H1 (cell line): ENCODE data around the gene DIPK1A. TPM values are rescaled to one million over a fixed set of nuclear protein-coding genes. Genes with fewer than 3 reads are reported as not detected.

Experiments
- CBX8 ChIP-seq: fragments of 300-800, 300-1000 bp; sonication (generic); IDR thresholded peaks from 2 replicates; pipeline ENCODE4 v1.7.1; 2016; ENCODE audit warnings: low read depth, low read length, borderline replicate concordance
- KDM1A ChIP-seq: fragments of 200-600, 300-600 bp; sonication (generic); IDR thresholded peaks from 2 replicates; pipeline ENCODE4 v1.7.1; 2016; ENCODE audit warnings: mild to moderate bottlenecking, low read length, borderline replicate concordance
- NANOG ChIP-seq: IDR thresholded peaks from 2 replicates; pipeline ENCODE4 v1.6.1; 2011; ENCODE audit warnings: low read length, low read depth, mild to moderate bottlenecking, inconsistent platforms; ENCODE audit not compliant: insufficient read depth, poor library complexity, severe bottlenecking
- POLR2A ChIP-seq, 2 experiments: IDR thresholded peaks; 1 replicate in 1 of 2; 2 replicates in 1 of 2; pipeline ENCODE4 v1.6.1; 2011; ENCODE audit warnings: low read depth in 2 of 2, low read length in 2 of 2, mild to moderate bottlenecking in 2 of 2; ENCODE audit errors: control extremely low read depth in 1 of 2
- SRF ChIP-seq: IDR thresholded peaks from 2 replicates; pipeline ENCODE4 v1.6.1; 2011; ENCODE audit warnings: mild to moderate bottlenecking, low read depth, low read length, moderate library complexity
- SUZ12 ChIP-seq: fragments of 200-600 bp; sonication (generic); IDR thresholded peaks from 2 replicates; pipeline ENCODE4 v1.6.1; 2012; ENCODE audit warnings: mild to moderate bottlenecking, inconsistent platforms, low read length, moderate library complexity, mixed read lengths
- TBP ChIP-seq: IDR thresholded peaks from 2 replicates; pipeline ENCODE4 v1.6.1; 2011; ENCODE audit warnings: low read depth, low read length, improper control_type of control experiment
- TEAD4 ChIP-seq: IDR thresholded peaks from 2 replicates; pipeline ENCODE4 v1.6.1; 2012; ENCODE audit warnings: low read depth, low read length, inconsistent platforms, mixed read lengths
- polyA plus RNA-seq, 7 experiments: library from polyadenylated mRNA; depleted of rRNA in 3 of 7; stranded (reverse) in 5 of 7; unstranded in 2 of 7; fragments of >200 nt in 5 of 7; fragments of 200-250 nt in 2 of 7; gene quantifications; 1 replicate in 5 of 7; 2 replicates in 1 of 7; 4 replicates in 1 of 7; pipeline versions ENCODE4 v1.2.1 to v1.2.3, GENCODE V29; 2011 to 2013; ENCODE audit warnings: missing spikeins in 2 of 7, mixed read lengths in 2 of 7
- total RNA-seq: library from RNA; stranded (reverse); fragmentation: NEBNext Ultra II Directional; extraction: Animal tissue kit (Norgen Biotek cat#: 25700); gene quantifications from 2 replicates; pipeline ENCODE4 v1.2.1, GENCODE V29; 2021
- TF ChIP-seq, protein P1 (sequence below): IDR thresholded peaks from 2 replicates; pipeline ENCODE4 v1.6.1; 2012; ENCODE audit warnings: inconsistent platforms

The DIPK1A gene
- total and polyA plus RNA-seq, 2 of the 8 experiments (the other 6 are each of a cell fraction or from before 2014, with no cell fraction given): 2.5 to 5.0 TPM

DNA sequence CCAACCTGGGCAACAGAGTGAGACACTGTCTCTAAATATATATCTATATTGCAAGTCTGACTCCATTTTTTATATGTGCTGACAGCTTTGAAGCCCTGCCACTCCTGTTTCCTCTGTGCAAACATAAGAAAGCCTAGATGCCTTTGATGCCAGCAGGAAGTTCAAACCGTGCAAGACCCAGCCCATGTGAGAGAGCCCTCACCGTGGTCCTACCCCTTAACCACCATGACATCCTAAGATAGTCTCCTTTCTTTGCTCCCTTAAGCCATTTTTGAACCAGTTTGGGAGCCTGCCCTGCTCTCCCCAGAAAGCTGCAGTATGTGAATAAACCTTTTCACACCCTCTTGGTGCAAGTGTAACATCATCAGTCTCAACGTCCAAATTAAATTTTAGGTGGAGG, 3.7 kb upstream of the DIPK1A start (continued):
- TF ChIP-seq NANOG (no peak), CBX8 (no peak), TEAD4 (no peak), SRF (no peak), KDM1A (no peak), POLR2A (IDR thresholded peaks at IDR 0.05; ENCODE audit: control extremely low read depth in 1 of 2, low read depth in 2 of 2, low read length in 2 of 2) (no peak), TBP (no peak), SUZ12 (no peak)
- TF ChIP-seq, protein P1, sequence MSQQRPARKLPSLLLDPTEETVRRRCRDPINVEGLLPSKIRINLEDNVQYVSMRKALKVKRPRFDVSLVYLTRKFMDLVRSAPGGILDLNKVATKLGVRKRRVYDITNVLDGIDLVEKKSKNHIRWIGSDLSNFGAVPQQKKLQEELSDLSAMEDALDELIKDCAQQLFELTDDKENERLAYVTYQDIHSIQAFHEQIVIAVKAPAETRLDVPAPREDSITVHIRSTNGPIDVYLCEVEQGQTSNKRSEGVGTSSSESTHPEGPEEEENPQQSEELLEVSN: no peak
